ENCODE results near the gene CHSY1.

The CHSY1 gene

GRCh38 chr15:101266034-101266433 lies 14.2 kb upstream of the CHSY1 start:
- TF ChIP-seq TCF12 (IDR thresholded peaks at IDR 0.05; ENCODE audit: low read depth) (no peak), REST (IDR thresholded peaks at IDR 0.05; ENCODE audit: low read depth) (no peak), CEBPB (IDR thresholded peaks at IDR 0.05) (no peak), FOXM1 (IDR thresholded peaks at IDR 0.05; ENCODE audit: borderline replicate concordance, low read depth) (no peak), CREB1 (IDR thresholded peaks at IDR 0.05; ENCODE audit: low read depth) (no peak), EGR1 (IDR thresholded peaks at IDR 0.05) (no peak)

GRCh38 chr15:101264911-101265641 lies 13.2 kb upstream of the CHSY1 start:
- TF ChIP-seq CREB1 (IDR thresholded peaks at IDR 0.05; ENCODE audit: low read depth) (no peak), TCF12 (IDR thresholded peaks at IDR 0.05; ENCODE audit: low read depth) (no peak), ZBTB7A (IDR thresholded peaks at IDR 0.05; ENCODE audit: low read depth) (no peak), NFIC (IDR thresholded peaks at IDR 0.05) (no peak), EGR1 (IDR thresholded peaks at IDR 0.05) (no peak), TAF1 (IDR thresholded peaks at IDR 0.05; ENCODE audit: low read depth) (no peak), MAX (IDR thresholded peaks at IDR 0.05) (no peak), TEAD4 (IDR thresholded peaks at IDR 0.05) (no peak), FOXM1 (IDR thresholded peaks at IDR 0.05; ENCODE audit: borderline replicate concordance, low read depth) (no peak), RAD21 (IDR thresholded peaks at IDR 0.05; ENCODE audit: low read depth) (no peak), YY1 (IDR thresholded peaks at IDR 0.05; ENCODE audit: low read depth) (no peak), USF1 (IDR thresholded peaks at IDR 0.05) (no peak), EP300 (IDR thresholded peaks at IDR 0.05; ENCODE audit: borderline replicate concordance) (no peak), REST (IDR thresholded peaks at IDR 0.05; ENCODE audit: low read depth) (no peak), CEBPB (IDR thresholded peaks at IDR 0.05) (no peak)

- TF ChIP-seq CEBPB (IDR thresholded peaks at IDR 0.05) (no peak), REST (IDR thresholded peaks at IDR 0.05; ENCODE audit: low read depth) (no peak), MAX (IDR thresholded peaks at IDR 0.05) (no peak), RAD21 (IDR thresholded peaks at IDR 0.05; ENCODE audit: low read depth) (no peak)
These were observed 12.2 kb upstream of the CHSY1 start for GRCh38 chr15:101264011-101264410.

- no peak for TF ChIP-seq EGR1 (IDR thresholded peaks at IDR 0.05)
- TF ChIP-seq ZBTB7A (IDR thresholded peaks at IDR 0.05; ENCODE audit: low read depth), result no peak
- no peak for TF ChIP-seq CREB1 (IDR thresholded peaks at IDR 0.05; ENCODE audit: low read depth)
- no peak for TF ChIP-seq REST (IDR thresholded peaks at IDR 0.05; ENCODE audit: low read depth)
- TF ChIP-seq CEBPB (IDR thresholded peaks at IDR 0.05), result no peak
- no peak for TF ChIP-seq RAD21 (IDR thresholded peaks at IDR 0.05; ENCODE audit: low read depth)
- TF ChIP-seq EP300 (IDR thresholded peaks at IDR 0.05; ENCODE audit: borderline replicate concordance), result no peak
These were observed 10.7 kb upstream of the CHSY1 start for GRCh38 chr15:101262551-101262950.

Measured in Ishikawa (cell line).